Hepatocyte (in vitro differentiated cells): ENCODE measurements around the gene EXOC6B. TPM values are rescaled to one million over a fixed set of nuclear protein-coding genes. Genes with fewer than 3 reads are reported as not detected.

Experiments used
- DNase-seq: peaks from one replicate; pipeline ENCODE4 v3.0.0-alpha.2; 2016; ENCODE audit warnings: low spot score
- H2AFZ ChIP-seq: fragments of 200-600 bp; sonication (generic); 2 replicates; pipeline ENCODE4 v1.6.0; 2016; ENCODE audit warnings: antibody characterized with exemption, mild to moderate bottlenecking
- H3K27ac ChIP-seq: fragments of 200-600 bp; sonication (generic); 2 replicates; pipeline ENCODE4 v1.5.1; 2016; ENCODE audit warnings: mild to moderate bottlenecking
- H3K27me3 ChIP-seq: fragments of 200-600 bp; sonication (generic); 2 replicates; pipeline ENCODE4 v1.6.1; 2016
- H3K36me3 ChIP-seq: fragments of 200-600 bp; sonication (generic); replicated peaks from 2 replicates; pipeline ENCODE4 v1.5.1; 2016; ENCODE audit warnings: low read depth; ENCODE audit not compliant: insufficient read depth
- H3K4me1 ChIP-seq: fragments of 200-600 bp; sonication (generic); 2 replicates; pipeline ENCODE4 v1.5.1; 2016; ENCODE audit warnings: mild to moderate bottlenecking, moderate library complexity; ENCODE audit not compliant: insufficient read depth
- H3K4me2 ChIP-seq: fragments of 200-600 bp; sonication (generic); 2 replicates; pipeline ENCODE4 v1.6.0; 2016
- H3K4me3 ChIP-seq: fragments of 200-600 bp; sonication (generic); 2 replicates; pipeline ENCODE4 v1.5.1; 2016; ENCODE audit warnings: mild to moderate bottlenecking
- H3K79me2 ChIP-seq: fragments of 200-600 bp; sonication (generic); 2 replicates; pipeline ENCODE4 v1.6.0; 2017; ENCODE audit warnings: mild to moderate bottlenecking
- H3K9me2 ChIP-seq: fragments of 200-600 bp; sonication (generic); replicated peaks from 2 replicates; pipeline ENCODE4 v1.6.0; 2017; ENCODE audit warnings: mild to moderate bottlenecking; ENCODE audit not compliant: insufficient read depth
- H3K9me3 ChIP-seq: fragments of 200-600 bp; sonication (generic); 2 replicates; pipeline ENCODE4 v1.5.1; 2016; ENCODE audit warnings: low read depth, mild to moderate bottlenecking
- H4K20me1 ChIP-seq: fragments of 200-600 bp; sonication (generic); 2 replicates; pipeline ENCODE4 v1.6.0; 2016; ENCODE audit warnings: mild to moderate bottlenecking; ENCODE audit not compliant: insufficient read depth, poor library complexity, severe bottlenecking
- CTCF ChIP-seq: fragments of 200-600 bp; sonication (generic); IDR thresholded peaks from 2 replicates; pipeline ENCODE4 v1.5.1; 2016; ENCODE audit warnings: antibody characterized with exemption, mild to moderate bottlenecking; ENCODE audit not compliant: poor library complexity
- EZH2 ChIP-seq: fragments of 200-600 bp; sonication (generic); IDR thresholded peaks from 2 replicates; pipeline ENCODE4 v1.6.1; 2016; ENCODE audit warnings: antibody characterized with exemption, mild to moderate bottlenecking, borderline replicate concordance
- EZH2phosphoT487 ChIP-seq: fragments of 200-600 bp; sonication (generic); IDR thresholded peaks from one replicate; pipeline ENCODE4 v1.6.1; 2018; ENCODE audit warnings: antibody characterized with exemption, mild to moderate bottlenecking, low read depth, moderate library complexity; ENCODE audit not compliant: unreplicated experiment, severe bottlenecking
- WGBS: methylation state at CpG from one replicate; pipeline ENCODE4 v1.1.6; 2016; ENCODE audit warnings: low lambda C conversion rate; ENCODE audit errors: missing lambda C conversion rate; 5-methylcytosine and 5-hydroxymethylcytosine counted together
- polyA plus RNA-seq: library from polyadenylated mRNA; unstranded; fragments of >200 nt; fragmentation: Nextera tagmentation; extraction: Ambion mirVana; gene quantifications from 2 replicates; pipeline ENCODE4 v1.2.1, GENCODE V29; 2016
- total RNA-seq: library from RNA; depleted of rRNA; stranded (reverse); fragments of >200 nt; gene quantifications from 2 replicates; pipeline ENCODE4 v1.2.3, GENCODE V29; 2014

Gene EXOC6B
- total and polyA plus RNA-seq, 2 experiments from 2014 or later: 11.8 to 36.2 TPM

- WGBS: 96% methylated on average over 11 of the region's 14 CpGs
- H3K27me3 ChIP-seq: peaks cover 28% of the 10 kb centered on the region
- H3K4me2 ChIP-seq: no peak overlapping the region
- no peak overlapping the region for H3K27ac ChIP-seq
- H4K20me1 ChIP-seq: no peaks in the 10 kb centered on the region
- TF ChIP-seq CTCF (no peak), EZH2 (no peak), EZH2phosphoT487 (no peak)
- H2AFZ ChIP-seq: no peak overlapping the region
- H3K79me2 ChIP-seq: no peaks in the 10 kb centered on the region
- no peaks in the 10 kb centered on the region for H3K36me3 ChIP-seq
- no peak for DNase-seq
- peaks cover 26% of the 10 kb centered on the region for H3K4me1 ChIP-seq
- no peaks in the 10 kb centered on the region for H3K9me3 ChIP-seq
- no peaks in the 10 kb centered on the region for H3K9me2 ChIP-seq
- H3K4me3 ChIP-seq: no peak overlapping the region
Observed at GRCh38 chr2:72139874-72140620, 685.8 kb downstream of the EXOC6B start.

- Histone ChIP-seq H3K27ac (no peak overlapping the region), H3K27me3 (peaks cover 22% of the 10 kb centered on the region), H3K9me2 (no peaks in the 10 kb centered on the region), H3K9me3 (no peaks in the 10 kb centered on the region), H3K4me1 (peaks cover 20% of the 10 kb centered on the region), H2AFZ (no peak overlapping the region), H3K79me2 (no peaks in the 10 kb centered on the region), H3K36me3 (no peaks in the 10 kb centered on the region), H3K4me2 (no peak overlapping the region), H4K20me1 (no peaks in the 10 kb centered on the region), H3K4me3 (no peak overlapping the region)
- no peak for TF ChIP-seq EZH2
- TF ChIP-seq CTCF: no peak
- TF ChIP-seq EZH2phosphoT487: no peak
- 85% methylated on average over 8 of the region's 8 CpGs for WGBS
- no peak for DNase-seq
Observed at GRCh38 chr2:72139471-72139873, 686.4 kb downstream of the EXOC6B start.

DNA sequence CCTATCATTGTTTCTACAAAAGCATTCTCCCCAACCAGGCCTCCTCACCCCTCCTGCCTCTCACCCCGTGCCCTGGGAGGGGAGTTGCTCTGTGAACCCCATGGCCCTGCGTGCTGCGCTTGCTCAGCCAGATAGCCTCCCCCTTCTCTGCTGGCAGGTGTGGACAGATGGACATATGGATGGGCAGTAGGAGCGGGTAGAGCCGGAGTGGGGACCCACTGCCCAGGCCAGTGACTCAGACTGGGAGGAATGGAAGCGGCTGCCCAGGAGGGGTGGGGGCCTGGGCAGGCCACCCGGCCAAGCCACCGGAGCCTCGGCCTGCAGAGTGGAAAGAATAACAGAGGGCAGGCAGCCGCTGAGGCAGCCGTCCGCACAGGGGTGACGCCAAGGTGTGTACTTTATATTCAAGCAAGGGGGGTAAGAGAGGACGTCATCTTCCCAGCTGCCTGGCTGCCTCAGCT is 686.9 kb downstream of the EXOC6B start:
- Histone ChIP-seq H3K27me3 (peaks cover 18% of the 10 kb centered on the region), H3K4me2 (no peak overlapping the region), H3K9me3 (no peaks in the 10 kb centered on the region), H2AFZ (no peak overlapping the region), H3K79me2 (no peaks in the 10 kb centered on the region), H3K36me3 (no peaks in the 10 kb centered on the region), H3K4me1 (peaks cover 15% of the 10 kb centered on the region), H3K27ac (no peak overlapping the region), H3K9me2 (no peaks in the 10 kb centered on the region), H4K20me1 (no peaks in the 10 kb centered on the region), H3K4me3 (no peak overlapping the region)
- no peak for DNase-seq
- no peak for TF ChIP-seq EZH2
- 82% methylated on average over 14 of the region's 14 CpGs for WGBS

DNA sequence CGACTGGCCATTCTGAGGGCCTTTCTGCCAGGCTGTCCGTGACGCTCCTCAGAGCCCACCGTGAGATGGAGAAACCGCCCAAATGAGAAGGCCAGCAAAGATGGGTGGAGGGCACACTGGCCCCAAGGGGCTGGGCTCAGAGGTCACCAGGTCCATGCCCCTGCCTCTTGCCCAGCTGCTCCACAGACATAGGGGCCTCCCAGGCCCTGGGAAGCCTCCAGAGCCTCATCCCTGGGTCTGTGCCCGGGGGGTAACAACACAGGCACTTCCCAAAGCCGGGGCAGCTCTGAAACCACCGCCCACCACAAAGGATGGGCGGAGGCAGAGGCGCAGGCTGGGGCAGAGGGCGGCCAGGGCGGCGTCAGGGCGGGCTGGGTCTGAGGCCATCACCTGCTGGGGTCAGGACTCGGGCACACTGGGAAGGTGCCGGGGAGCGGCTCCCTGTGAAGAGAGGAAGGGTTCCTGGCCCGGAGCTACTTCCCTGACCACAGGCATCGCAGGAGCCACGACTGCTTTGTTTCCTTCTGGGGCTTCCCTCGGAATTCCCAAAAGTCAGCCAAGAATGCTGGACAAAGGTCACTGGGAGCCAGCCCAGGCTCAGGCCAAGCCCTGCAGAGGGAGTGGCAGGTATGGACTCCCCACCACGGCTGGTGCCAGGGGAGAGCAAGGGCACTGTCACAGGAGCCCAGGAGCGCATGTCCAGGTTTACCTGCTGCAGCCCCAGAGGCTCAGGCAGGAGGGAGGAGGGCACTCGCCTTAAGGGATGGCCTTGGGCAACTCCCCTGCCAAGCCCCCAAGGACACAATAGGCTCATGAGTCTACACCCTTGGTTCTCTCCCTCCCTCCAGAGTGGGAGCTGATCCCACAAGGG is 687.6 kb downstream of the EXOC6B start:
- no peaks in the 10 kb centered on the region for H3K79me2 ChIP-seq

More for the DNA sequence above, 687.6 kb downstream of the EXOC6B start:
- no peak for TF ChIP-seq EZH2
- no peak for TF ChIP-seq CTCF
- TF ChIP-seq EZH2phosphoT487: no peak
- H2AFZ ChIP-seq: no peak overlapping the region
- no peak overlapping the region for H3K27ac ChIP-seq
- no peak overlapping the region for H3K4me3 ChIP-seq
- DNase-seq: no peak
- H3K9me3 ChIP-seq: no peaks in the 10 kb centered on the region
- H3K9me2 ChIP-seq: no peaks in the 10 kb centered on the region
- H3K36me3 ChIP-seq: no peaks in the 10 kb centered on the region
- no peak overlapping the region for H3K4me2 ChIP-seq
- peaks cover 11% of the 10 kb centered on the region for H3K27me3 ChIP-seq
- no peaks in the 10 kb centered on the region for H4K20me1 ChIP-seq
- peaks cover 8% of the 10 kb centered on the region for H3K4me1 ChIP-seq
- 72% methylated on average over 24 of the region's 24 CpGs for WGBS
